Keratinocyte (primary cell): ENCODE data around the gene TBCC. TPM values are rescaled to one million over a fixed set of nuclear protein-coding genes. Genes with fewer than 3 reads are reported as not detected.

ENCODE experiments used
- DNase-seq: peaks from one replicate; pipeline ENCODE4 v3.0.0-alpha.2; 2011; ENCODE audit warnings: low read depth, missing footprints, low spot score
- FAIRE-seq: peaks from 2 replicates; lab custom pipeline; 2011; peaks lifted over from hg19 to GRCh38; lab: Jason Lieb, UNC
- H2AFZ ChIP-seq: 2 replicates; pipeline ENCODE4 v1.6.0; 2012; ENCODE audit warnings: low read length, control low read depth, inconsistent platforms; ENCODE audit not compliant: control insufficient read depth
- H3K27ac ChIP-seq: 2 replicates; pipeline ENCODE4 v1.5.1; 2011; ENCODE audit warnings: low read length; ENCODE audit not compliant: control insufficient read depth, insufficient read depth
- H3K27me3 ChIP-seq: 3 replicates; pipeline ENCODE4 v1.6.0; 2011; ENCODE audit warnings: low read length; ENCODE audit not compliant: control insufficient read depth, insufficient read depth; ENCODE audit errors: extremely low read depth
- H3K36me3 ChIP-seq, 2 experiments: 2 replicates in 1 of 2; 3 replicates in 1 of 2; pipeline ENCODE4 v1.5.1; 2011; ENCODE audit warnings: low read length in 2 of 2, mild to moderate bottlenecking in 1 of 2; ENCODE audit not compliant: control insufficient read depth in 2 of 2, insufficient read depth in 2 of 2; ENCODE audit errors: extremely low read depth in 1 of 2
- H3K4me1 ChIP-seq: 3 replicates; pipeline ENCODE4 v1.5.1; 2011; ENCODE audit warnings: low read length; ENCODE audit not compliant: control insufficient read depth, insufficient read depth; ENCODE audit errors: extremely low read depth
- H3K4me2 ChIP-seq: 3 replicates; pipeline ENCODE4 v1.6.0; 2011; ENCODE audit warnings: low read depth, low read length; ENCODE audit not compliant: control insufficient read depth, insufficient read depth; ENCODE audit errors: extremely low read depth
- H3K4me3 ChIP-seq, 3 experiments: fragments of 200-600 bp in 1 of 3; sonication (generic) in 1 of 3; 2 replicates in 2 of 3; 3 replicates in 1 of 3; pipeline ENCODE4 v1.5.1; 2011 to 2016; ENCODE audit warnings: low read length in 3 of 3, mild to moderate bottlenecking in 3 of 3, control low read depth in 2 of 3, inconsistent platforms in 1 of 3, low read depth in 1 of 3, mixed read lengths in 1 of 3, mixed run types in 1 of 3, moderate library complexity in 1 of 3; ENCODE audit not compliant: control insufficient read depth in 2 of 3, insufficient read depth in 2 of 3; ENCODE audit errors: extremely low read depth in 1 of 3
- H3K79me2 ChIP-seq: 2 replicates; pipeline ENCODE4 v1.6.0; 2012; ENCODE audit warnings: low read length; ENCODE audit not compliant: control insufficient read depth, insufficient read depth
- H3K9ac ChIP-seq: 3 replicates; pipeline ENCODE4 v1.6.0; 2011; ENCODE audit warnings: low read length; ENCODE audit not compliant: control insufficient read depth, insufficient read depth; ENCODE audit errors: extremely low read depth
- H3K9me1 ChIP-seq: 3 replicates; pipeline ENCODE4 v1.6.0; 2011; ENCODE audit warnings: low read length; ENCODE audit not compliant: control insufficient read depth, insufficient read depth; ENCODE audit errors: extremely low read depth
- H3K9me3 ChIP-seq: 2 replicates; pipeline ENCODE4 v1.5.1; 2012; ENCODE audit warnings: low read depth, low read length; ENCODE audit not compliant: control insufficient read depth
- H4K20me1 ChIP-seq: 3 replicates; pipeline ENCODE4 v1.6.0; 2011; ENCODE audit warnings: low read length; ENCODE audit not compliant: control insufficient read depth, insufficient read depth; ENCODE audit errors: extremely low read depth
- CTCF ChIP-seq, 3 experiments: IDR thresholded peaks in 1 of 3; conservative IDR thresholded peaks in 1 of 3; optimal IDR thresholded peaks in 1 of 3; 2 replicates in 2 of 3; 3 replicates in 1 of 3; pipeline versions ENCODE3 to v1.5.1; 2011; ENCODE audit warnings: low read length in 3 of 3, mild to moderate bottlenecking in 3 of 3, moderate library complexity in 2 of 3, control low read depth in 1 of 3, inconsistent platforms in 1 of 3; ENCODE audit not compliant: insufficient read depth in 2 of 3; ENCODE audit errors: extremely low read depth in 1 of 3
- EZH2 ChIP-seq: IDR thresholded peaks from one replicate; pipeline ENCODE4 v1.6.1; 2012; ENCODE audit warnings: inconsistent platforms, mild to moderate bottlenecking, low read length, moderate library complexity
- dilution Hi-C: fragments of 300-500 bp; cut with MboI; formaldehyde crosslinking; loops from one replicate; pipeline ENCODE4 v1.7.0; 2020; ENCODE audit warnings: low sequenced_read_pairs; ENCODE audit not compliant: extremely low pct_ligation_motif_present
- polyA minus RNA-seq, 3 experiments: library from RNA; depleted of rRNA, polyadenylated mRNA; stranded (reverse); fragments of >200 nt; gene quantifications; 1 replicate in 1 of 3; 2 replicates in 1 of 3; 3 replicates in 1 of 3; pipeline ENCODE4 v1.2.3, GENCODE V29; 2011
- polyA plus RNA-seq, 5 experiments: library from polyadenylated mRNA; depleted of rRNA in 3 of 5; stranded (reverse) in 3 of 5; stranded (forward) in 1 of 5; unstranded in 1 of 5; fragments of >200 nt; gene quantifications; 1 replicate in 1 of 5; 2 replicates in 3 of 5; 3 replicates in 1 of 5; pipeline versions ENCODE4 v1.2.1 to v1.2.3, GENCODE V29; 2011 to 2012; ENCODE audit warnings: missing spikeins in 2 of 5, low read depth in 1 of 5, low replicate concordance in 1 of 5

Gene TBCC
- polyA plus RNA-seq (14.1 to 18.8 TPM (median 16.7 TPM) in 3 replicates), polyA minus RNA-seq (7.4 to 15.6 TPM (median 7.6 TPM) in 3 replicates)
- polyA plus RNA-seq (2011; ENCODE audit: low read depth) = 7.7 TPM
- 12.2 and 12.8 TPM in 2 replicates for polyA plus RNA-seq (2011; cell fraction: cytosol; rRNA removed)
- 21.2 and 24.7 TPM in 2 replicates for polyA plus RNA-seq (2011; cell fraction: nucleus; rRNA removed)
- 11.4 and 16.6 TPM in 2 replicates for polyA plus RNA-seq (2012; ENCODE audit: low replicate concordance)
- polyA minus RNA-seq (2011; cell fraction: cytosol; rRNA and poly(A)+ RNA removed) = 12.5 TPM
- 6.9 and 8.9 TPM in 2 replicates for polyA minus RNA-seq (2011; cell fraction: nucleus; rRNA and poly(A)+ RNA removed)

GRCh38 chr6:42745640-42746462 is at the start of gene TBCC:
TBCC (minus strand) TSS chr6:42746103; CDS start chr6:42746073, 30 bp downstream.
- Histone ChIP-seq H3K9ac (peak within 1 kb of the TSS; percentile 98), H3K79me2 (peaks cover 22% of the 10 kb centered on the region), H2AFZ (peak within 1 kb of the TSS; percentile 96), H3K27me3 (no peaks in the 10 kb centered on the region), H3K4me1 (peaks cover 25% of the 10 kb centered on the region), H3K9me1 (no peaks in the 10 kb centered on the region), H3K4me3 (peak within 1 kb of the TSS; percentile 88 to 99 (median 98)), H4K20me1 (no peaks in the 10 kb centered on the region), H3K4me2 (peak within 1 kb of the TSS; percentile 96), H3K9me3 (no peaks in the 10 kb centered on the region), H3K36me3 (no peaks in the 10 kb centered on the region), H3K27ac (peak within 1 kb of the TSS; percentile 96)
- dilution Hi-C loops = no loop called here
- FAIRE-seq (peak; percentile 51), DNase-seq (peak; percentile 92)
- TF ChIP-seq CTCF (optimal IDR thresholded peaks at IDR 0.05 in 1 of 3, IDR thresholded peaks at IDR 0.05 in 1 of 3, conservative IDR thresholded peaks at IDR 0.05 in 1 of 3; ENCODE audit: extremely low read depth in 1 of 3, insufficient read depth in 2 of 3, low read length in 3 of 3) (no peak), EZH2 (no peak)

- Histone ChIP-seq H2AFZ (no peak overlapping the region), H3K4me1 (peaks cover 6% of the 10 kb centered on the region), H3K4me2 (no peak overlapping the region), H3K9me1 (no peaks in the 10 kb centered on the region), H3K79me2 (no peaks in the 10 kb centered on the region), H3K36me3 (no peaks in the 10 kb centered on the region), H3K27me3 (no peaks in the 10 kb centered on the region), H3K27ac (no peak overlapping the region), H4K20me1 (no peaks in the 10 kb centered on the region), H3K9me3 (no peaks in the 10 kb centered on the region), H3K4me3 (no peak overlapping the region), H3K9ac (no peak overlapping the region)
- TF ChIP-seq CTCF (optimal IDR thresholded peaks at IDR 0.05 in 1 of 3, IDR thresholded peaks at IDR 0.05 in 1 of 3, conservative IDR thresholded peaks at IDR 0.05 in 1 of 3; ENCODE audit: extremely low read depth in 1 of 3, insufficient read depth in 2 of 3, low read length in 3 of 3) (no peak), EZH2 (no peak)
- DNase-seq (no peak), FAIRE-seq (no peak)
- dilution Hi-C loops = no loop called here
These were observed 49.7 kb upstream of the TBCC start for GRCh38 chr6:42795651-42796050.
